HG03558 (cell line): ENCODE data around the gene SPEN.
"Not testable (repeated sequence)": the region's sequence is repeated elsewhere in the genome, so short reads cannot be mapped to it uniquely, and the experiment has no call there.

ENCODE experiments used
- ATAC-seq: cut with Tn5 transposase; IDR thresholded peaks from one replicate; pipeline ENCODE4 v1.9.1; 2021; ENCODE audit warnings: moderate number of reproducible peaks; ENCODE audit not compliant: unreplicated experiment; ENCODE audit errors: extremely low read depth

The SPEN gene

GRCh38 chr1:15969321-15969880 lies 121.9 kb downstream of the SPEN start:
- ATAC-seq, result no peak

GRCh38 chr1:15970911-15971310 lies 123.4 kb downstream of the SPEN start:
- no peak for ATAC-seq

GRCh38 chr1:15972409-15972808 lies 124.9 kb downstream of the SPEN start:
- ATAC-seq, result no peak

- no peak for ATAC-seq
Measured at GRCh38 chr1:15973772-15974171, 126.3 kb downstream of the SPEN start.

- no peak for ATAC-seq
Measured at GRCh38 chr1:15974855-15975254, 127.3 kb downstream of the SPEN start.

- peak; percentile 27 for ATAC-seq
Measured at GRCh38 chr1:15975358-15975804, 127.9 kb downstream of the SPEN start.

- ATAC-seq, result peak; percentile 45
Measured at GRCh38 chr1:15975805-15976680, 128.5 kb downstream of the SPEN start, which contains the start of gene ZBTB17. Gene ZBTB17 (minus strand): TSS chr1:15976101. CDS start chr1:15948495, 27,606 bp downstream.

- ATAC-seq, result not testable (repeated sequence)
Measured at GRCh38 chr1:15977947-15978346, 130.4 kb downstream of the SPEN start.

- no peak for ATAC-seq
Measured at GRCh38 chr1:15981679-15982078, 134.2 kb downstream of the SPEN start.

GRCh38 chr1:15983275-15983674 lies 135.8 kb downstream of the SPEN start:
- no peak for ATAC-seq

- no peak for ATAC-seq
Measured at GRCh38 chr1:15985611-15986297, 138.2 kb downstream of the SPEN start.

GRCh38 chr1:15988856-15989736 lies 141.6 kb downstream of the SPEN start:
- ATAC-seq, result no peak

- no peak for ATAC-seq
Measured at GRCh38 chr1:15989776-15990175, 142.3 kb downstream of the SPEN start.
